GM23338 (cell line): ENCODE measurements around the gene LRRC25.

ENCODE experiments used
- EZH2 ChIP-seq: fragments of 200-600 bp; sonication (generic); IDR thresholded peaks from one replicate; pipeline ENCODE4 v1.8.0; 2017; ENCODE audit warnings: antibody characterized with exemption, mild to moderate bottlenecking, low read depth; ENCODE audit not compliant: unreplicated experiment
- JUNB ChIP-seq: IDR thresholded peaks from one replicate; pipeline ENCODE4 v1.6.1; 2016; ENCODE audit warnings: antibody characterized with exemption; ENCODE audit not compliant: unreplicated experiment

DNA sequence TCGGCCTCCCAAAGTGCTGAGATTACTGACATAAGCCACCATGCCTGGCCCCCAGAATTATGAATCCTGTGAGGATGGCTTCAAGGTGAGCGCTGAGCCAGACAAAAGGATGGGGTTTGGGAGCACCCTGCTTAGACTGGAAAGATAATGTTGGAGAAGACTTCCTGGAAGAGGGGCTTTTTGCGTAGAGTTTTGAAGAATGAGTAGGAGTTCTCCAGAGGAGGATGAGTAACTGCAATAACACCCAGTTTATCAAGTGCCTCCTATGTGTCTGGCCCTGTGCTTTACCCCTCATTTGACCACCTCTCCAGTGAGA is 12.1 kb downstream of the LRRC25 start:
- TF ChIP-seq JUNB (no peak), EZH2 (no peak)
